A549 treated with AZD9567 at 1 μM for 4 hours (cell line): ENCODE results near the gene KCNK4. TPM values are rescaled to one million over a fixed set of nuclear protein-coding genes. Genes with fewer than 3 reads are reported as not detected.

ENCODE experiments used
- total RNA-seq: library from RNA; stranded (reverse); fragments of 200-300 nt; extraction: Qiagen RNA extraction; gene quantifications from 5 replicates; pipeline ENCODE4 v1.2.3, GENCODE V29; 2022; ENCODE audit not compliant: insufficient read depth

Gene KCNK4
- total RNA-seq, result 0.05 to 0.19 TPM in 2 of 5 replicates, not detected in the others

DNA sequence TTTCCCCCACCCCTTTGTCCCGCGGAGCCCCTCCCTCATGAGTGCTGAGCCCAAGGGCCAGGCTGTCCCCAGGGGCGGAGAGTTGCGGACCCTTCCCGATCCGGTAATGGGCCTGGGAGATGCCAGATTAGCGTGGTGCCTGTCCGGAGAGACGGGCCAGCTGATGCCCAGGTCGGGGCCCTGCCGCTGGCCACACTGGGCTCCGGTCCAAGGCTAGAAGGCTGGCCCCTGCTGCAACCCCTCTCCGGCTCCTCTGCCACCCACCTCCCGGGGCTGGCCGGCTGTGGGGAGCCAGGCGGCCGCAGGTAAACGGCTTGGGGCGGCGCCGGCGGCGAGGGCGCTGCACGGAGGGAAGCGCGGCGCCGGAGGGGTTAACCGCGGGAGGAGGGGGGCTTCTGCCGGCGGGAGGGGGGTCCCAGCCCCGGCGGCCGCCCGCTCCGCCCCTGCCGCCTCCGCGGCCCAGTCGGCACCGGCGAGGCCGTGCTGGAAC, at the start of gene KCNK4:
TSS of gene KCNK4 (plus strand) at position 41 of the 490 bp plus-strand sequence. CDS start 1,717 bp downstream, outside the sequence.

DNA sequence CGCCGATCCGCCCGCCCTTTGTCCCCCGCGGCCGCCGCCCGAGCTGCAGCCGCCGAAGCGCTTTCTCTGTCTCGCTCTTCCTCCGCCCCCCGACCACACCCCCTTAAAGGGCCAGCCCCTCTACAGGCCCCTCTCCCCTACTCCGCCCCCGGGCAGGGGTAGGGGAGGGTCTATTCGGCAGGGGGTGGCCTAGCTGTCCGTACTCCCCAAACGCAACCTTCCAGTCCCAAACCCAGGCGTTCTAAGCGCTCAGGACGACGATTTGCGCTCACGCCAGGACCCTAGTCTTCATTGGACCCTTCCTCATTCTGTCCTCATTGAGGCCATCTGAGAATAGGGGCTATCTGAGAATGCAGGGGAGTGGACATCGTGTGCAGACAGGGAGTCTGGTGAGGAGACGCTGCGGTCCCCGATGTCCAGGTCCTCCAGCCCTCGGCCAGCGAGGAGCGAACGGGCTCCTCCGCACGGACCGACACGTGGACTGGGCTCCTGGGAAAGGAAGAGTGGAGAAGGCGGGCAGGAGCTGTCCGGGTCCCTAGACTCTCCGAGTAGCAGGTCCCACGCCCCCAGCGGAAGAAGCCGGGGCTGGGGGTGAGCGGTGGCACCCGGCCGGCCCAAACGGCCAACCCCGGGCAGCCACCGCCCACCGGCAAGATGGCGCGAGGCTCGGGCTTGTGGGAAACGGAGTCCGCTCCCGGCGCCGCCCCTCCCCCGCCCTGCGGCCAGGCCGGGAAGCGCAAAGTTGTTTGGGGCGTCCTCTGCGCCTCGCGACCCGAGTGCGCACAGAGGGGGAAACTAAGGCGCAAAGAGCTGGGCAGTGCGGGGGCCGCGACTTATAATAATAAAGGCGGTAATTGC, 44.0 kb upstream of the KCNK4 start, which contains the start of gene PPP1R14B:
TSS of gene PPP1R14B (minus strand) at position 73 of the 858 bp plus-strand sequence. CDS start 270 bp downstream, outside the sequence.

DNA sequence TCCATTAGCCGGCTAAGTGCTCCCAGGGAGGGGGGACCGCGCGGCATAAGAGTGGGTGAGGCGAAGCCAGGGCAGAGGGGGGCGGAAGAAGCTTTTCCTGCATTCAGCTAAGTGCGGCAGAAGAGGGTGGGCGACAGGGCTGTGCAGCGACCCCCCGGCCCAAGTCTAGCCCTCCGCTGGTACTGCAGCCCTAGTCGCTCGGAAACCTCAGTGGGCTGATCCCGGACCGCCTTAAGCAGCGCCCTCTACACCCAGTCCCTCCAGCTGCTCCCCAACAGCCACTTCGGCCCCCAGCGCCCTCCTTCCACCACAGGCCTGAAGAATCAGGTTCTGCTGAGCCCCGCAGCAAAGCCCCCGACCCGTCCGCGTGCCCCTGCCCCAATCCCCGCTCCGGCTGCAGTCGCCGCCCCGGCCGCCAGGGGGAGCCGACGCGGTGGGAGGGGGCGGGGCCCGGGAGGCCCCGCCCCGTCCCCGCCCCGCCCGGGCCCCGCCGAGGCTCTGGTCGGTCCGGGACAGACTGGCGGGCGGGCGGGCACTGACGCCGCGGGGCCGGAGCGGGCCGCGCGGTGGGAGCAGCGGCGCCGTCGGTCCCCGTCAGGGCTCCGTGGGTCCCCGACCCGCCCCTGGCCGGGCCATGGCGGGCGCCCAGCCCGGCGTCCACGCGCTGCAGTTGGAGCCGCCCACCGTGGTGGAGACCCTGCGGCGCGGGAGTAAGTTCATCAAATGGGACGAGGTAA, 39.9 kb upstream of the KCNK4 start, which contains the start of gene PLCB3:
TSS of gene PLCB3 (plus strand) at position 515 of the 737 bp plus-strand sequence. CDS start at position 635, 120 bp downstream.

DNA sequence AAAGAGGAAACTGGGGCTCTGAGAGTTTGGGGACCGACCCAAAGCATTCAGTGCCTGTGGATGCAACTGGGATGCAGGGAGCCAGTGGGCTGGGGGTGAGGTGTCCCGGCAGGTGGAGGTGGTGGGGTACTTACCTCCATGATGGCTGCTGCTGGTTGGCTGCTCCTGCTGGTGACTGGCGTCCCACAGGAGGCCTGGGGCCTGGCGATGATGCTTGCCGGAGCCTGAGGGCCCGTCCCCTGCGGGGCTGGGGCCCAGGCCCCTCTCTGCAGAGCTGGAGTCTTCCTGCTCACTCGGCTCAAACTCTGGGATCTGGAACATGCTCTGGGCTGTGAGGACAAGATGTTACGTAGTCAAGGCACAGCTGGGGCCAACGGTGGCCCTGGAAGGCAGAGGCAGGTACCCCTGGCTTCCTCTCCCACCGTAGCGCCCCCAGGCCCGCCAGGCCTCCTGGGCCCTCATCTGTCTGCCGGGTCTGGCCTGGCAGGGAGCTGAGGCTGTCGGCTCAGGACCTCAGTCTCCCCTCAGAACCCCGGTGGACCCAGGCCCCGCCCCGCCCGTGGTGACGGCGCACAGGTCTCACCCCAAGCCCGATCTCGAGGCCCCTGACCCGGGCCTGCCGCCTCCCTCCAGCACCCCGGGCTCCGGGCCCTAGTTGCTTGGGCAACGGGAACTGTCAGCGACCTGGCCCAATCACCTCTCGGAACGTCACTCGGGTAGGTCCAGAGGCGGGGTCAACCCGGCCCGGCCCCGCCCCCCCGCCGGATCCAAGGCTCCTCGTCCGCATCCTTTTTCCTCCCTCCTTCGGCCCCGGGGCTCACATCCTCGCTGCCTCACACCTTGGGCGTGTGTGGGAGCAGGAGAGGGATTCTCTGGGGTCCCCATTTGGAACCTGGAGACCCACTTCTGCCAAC, 6.8 kb upstream of the KCNK4 start, which contains the start of gene BAD:
TSS of gene BAD (minus strand) at position 618 of the 914 bp plus-strand sequence. CDS start at position 321, 297 bp downstream.

DNA sequence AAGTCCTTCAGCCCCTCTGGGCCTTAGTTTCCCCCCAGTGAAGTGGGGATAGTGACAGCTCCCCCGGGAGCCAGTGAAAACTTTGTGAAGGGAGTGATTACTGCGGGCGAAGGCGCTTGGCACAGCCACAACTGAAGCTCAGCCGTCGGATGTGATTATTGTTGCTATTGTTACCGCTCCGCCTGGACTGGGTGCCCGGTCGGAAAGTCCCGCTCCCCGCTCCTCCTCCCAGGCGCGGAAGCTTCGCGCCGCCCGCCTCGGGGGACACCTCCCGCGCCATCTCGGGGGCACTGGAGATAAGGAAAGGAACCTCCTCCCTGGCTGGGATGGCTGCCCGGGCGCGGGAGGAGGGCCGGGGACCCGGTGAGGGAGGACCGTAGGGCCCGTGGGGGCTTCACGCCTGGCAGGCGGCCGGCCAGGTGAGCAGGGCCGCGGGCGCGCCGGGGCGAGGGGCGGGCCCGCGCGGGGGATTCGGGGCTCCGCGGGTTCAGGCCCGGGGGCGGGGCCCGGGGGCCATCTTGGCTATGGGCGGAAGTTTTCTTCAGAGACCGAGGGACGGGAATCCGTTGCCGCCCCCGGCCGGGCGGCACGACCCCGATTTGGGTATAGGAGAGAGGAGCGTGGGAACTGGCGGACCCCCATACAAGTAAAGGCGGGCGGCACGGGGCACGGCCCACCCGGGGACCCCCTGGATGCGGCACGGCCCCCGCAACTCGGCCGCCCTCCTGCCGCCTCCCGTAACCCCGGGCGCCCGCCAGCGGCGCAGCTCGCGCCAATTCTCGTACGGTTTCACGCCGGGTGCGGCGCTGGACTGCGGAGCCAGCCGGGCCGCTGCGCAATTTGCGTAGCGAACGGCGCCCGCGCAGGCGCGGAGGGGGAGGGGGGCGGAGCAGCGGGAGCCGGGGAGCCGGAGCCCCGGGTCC, 5.9 kb upstream of the KCNK4 start, which contains the start of gene GPR137:
TSS of gene GPR137 (plus strand) at position 887 of the 923 bp plus-strand sequence. CDS start 677 bp downstream, outside the sequence.

DNA sequence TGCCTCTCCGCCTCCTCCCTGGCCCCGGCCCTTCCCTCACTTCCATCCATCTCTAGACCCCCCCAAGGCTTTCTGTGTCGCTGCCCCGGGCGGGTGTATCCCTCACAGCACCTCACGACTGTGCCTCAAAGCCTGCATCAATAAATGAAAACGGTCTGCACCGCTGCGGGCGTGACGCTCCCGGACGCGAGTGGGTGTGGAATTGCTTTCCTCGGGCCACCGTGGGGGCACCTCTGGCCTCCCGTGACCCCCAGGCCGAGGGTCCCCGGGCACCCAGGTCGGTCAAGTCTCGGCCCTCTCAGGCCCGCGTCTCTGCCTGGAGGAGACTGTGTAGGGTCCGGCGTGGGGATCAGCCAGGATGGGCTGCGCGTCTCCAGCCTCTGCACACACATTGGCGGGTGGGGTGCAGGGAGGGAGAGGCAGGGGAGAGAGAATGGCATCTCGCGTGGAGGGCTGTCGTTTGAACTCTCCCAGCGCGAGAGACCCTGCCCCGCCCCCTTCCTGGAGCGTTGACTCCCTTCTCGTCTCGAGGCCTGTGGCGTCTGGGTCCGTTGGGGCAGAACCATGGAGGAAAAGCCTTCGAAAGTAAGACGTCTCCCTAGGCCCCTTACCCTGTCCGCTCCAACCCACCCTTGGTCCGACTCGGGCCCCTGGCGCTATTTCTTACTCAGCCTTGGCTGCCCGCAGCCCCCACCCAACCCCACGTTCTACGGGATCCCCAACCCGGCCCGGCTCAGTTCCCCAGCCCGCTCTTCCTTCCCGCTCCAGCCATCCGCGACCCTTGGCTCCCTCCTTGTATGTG, 8.9 kb downstream of the KCNK4 start, which contains the start of gene CATSPERZ:
TSS of gene CATSPERZ (plus strand) at position 512 of the 802 bp plus-strand sequence. CDS start at position 565, 53 bp downstream.

DNA sequence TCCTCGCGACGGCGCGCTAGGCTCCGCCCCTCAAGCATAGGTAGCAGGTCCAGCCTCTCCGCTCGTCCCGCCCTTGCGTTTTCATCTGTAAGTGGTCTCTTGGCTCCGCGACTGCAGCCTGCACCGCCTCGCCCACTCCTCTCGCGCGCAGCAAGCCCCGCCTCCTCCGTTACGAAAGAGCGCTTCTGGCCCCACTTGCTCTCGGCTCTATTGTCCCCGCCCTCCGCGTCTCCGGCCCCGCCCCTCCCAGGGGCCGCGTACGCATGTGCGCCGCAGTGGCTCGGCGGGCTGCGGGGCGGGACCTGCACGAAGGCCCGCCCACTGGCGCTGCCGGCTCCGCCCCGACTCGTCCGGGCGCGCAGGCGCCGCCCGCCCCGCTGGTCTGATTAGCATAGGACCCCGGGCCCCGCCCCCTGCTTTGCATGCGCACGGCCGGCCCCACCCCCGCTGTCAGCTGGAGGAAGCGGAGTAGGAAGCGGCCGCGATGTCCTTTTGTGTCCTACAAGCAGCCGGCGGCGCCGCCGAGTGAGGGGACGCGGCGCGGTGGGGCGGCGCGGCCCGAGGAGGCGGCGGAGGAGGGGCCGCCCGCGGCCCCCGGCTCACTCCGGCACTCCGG, 14.1 kb downstream of the KCNK4 start, which contains the start of gene ESRRA:
TSS of gene ESRRA (plus strand) at position 450 of the 616 bp plus-strand sequence. CDS start 1,656 bp downstream, outside the sequence.

DNA sequence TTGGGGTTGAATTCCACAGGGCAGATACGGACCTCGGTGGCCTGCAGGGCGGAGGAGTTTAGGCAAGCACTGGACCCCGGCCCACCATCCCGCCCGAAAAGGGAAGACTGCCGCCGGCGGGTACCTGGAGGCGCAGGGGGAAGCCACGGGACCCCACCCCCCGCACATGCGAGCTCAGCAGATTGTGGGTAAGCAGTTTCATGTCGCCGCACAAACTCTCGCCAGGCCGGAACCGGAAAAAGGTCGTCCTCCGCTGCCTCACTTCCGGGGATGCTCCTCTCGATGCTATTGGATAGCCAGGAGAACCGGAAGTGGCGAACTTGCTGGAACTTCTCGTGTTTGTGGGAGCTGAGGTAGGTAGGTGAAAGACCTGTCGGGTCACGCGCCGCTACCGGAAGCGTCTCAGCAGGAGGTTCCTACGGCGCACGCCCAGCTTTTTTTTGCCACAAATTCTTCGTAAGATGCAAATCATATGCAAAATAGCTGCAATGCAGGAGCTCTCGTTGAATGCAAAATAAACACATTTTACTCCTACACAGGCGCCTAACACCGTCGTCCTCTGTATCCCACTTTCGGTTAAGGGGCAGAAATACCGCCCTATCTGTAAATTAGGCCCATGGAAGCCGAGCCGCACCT, 26.3 kb downstream of the KCNK4 start, which contains the start of gene TRMT112:
TSS of gene TRMT112 (minus strand) at position 235 of the 636 bp plus-strand sequence. CDS start at position 202, 33 bp downstream.

DNA sequence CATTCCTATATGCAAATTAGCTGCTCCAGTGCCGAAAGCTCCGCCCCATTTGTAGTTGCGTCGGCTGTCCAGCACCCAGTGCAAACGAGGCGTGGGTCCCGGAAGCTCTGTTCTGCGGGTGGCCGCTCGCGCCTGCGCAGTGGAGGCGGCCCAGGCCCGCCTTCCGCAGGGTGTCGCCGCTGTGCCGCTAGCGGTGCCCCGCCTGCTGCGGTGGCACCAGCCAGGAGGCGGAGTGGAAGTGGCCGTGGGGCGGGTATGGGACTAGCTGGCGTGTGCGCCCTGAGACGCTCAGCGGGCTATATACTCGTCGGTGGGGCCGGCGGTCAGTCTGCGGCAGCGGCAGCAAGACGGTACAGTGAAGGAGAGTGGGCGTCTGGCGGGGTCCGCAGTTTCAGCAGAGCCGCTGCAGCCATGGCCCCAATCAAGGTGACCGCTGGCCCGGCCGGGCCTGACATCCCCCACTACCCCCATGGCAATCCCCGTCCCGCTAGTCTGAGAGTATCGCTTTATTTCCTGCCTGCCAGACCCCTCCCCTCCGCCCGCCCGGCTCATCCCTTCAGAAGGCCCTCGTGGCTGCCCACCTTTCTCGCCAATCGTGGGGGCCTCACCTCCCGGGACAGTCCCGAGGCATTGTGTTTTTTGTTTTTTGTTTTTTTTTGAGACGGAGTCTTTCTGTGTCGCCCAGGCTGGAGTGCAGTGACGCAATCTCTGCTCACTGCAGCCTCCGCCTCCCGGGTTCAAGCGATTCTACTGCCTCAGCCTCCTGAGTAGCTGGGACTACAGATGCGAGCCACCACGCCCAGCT, 27.1 kb downstream of the KCNK4 start, which contains the start of gene PRDX5:
TSS of gene PRDX5 (plus strand) at position 161 of the 805 bp plus-strand sequence. CDS start at position 256, 95 bp downstream.

DNA sequence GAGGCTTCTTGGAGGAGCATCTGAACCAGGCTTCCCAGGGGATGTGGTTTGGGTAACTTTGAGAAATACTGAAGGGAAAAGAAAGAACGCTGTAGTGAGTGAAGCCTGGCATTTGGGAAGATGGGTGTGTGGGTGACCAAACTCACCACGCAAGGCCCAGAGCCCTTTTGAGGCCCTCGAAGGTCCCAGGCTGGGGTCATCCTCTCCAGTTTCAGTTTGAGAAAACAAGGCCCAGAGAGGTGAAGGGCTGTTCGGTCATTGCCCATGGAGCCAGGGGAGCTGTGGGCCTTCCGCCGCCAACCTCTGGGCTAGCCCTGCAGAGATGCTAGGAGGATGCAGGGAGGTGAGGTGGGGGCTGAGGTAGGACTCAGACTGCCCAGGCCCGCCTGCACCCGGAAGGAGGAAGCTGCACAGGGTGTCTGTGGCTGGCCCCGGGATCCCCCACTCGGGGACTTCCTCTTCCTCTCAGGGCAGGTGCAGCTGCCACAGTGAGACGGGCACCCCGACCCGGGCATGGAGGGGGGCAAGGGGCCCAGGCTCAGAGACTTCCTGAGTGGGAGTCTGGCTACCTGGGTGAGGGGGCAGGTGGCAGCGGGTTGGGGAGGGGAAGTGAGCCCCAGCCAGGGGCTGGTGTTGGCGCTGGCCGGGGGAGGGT, 48.8 kb downstream of the KCNK4 start, which contains the start of gene CCDC88B:
TSS of gene CCDC88B (plus strand) at position 451 of the 655 bp plus-strand sequence. CDS start at position 514, 63 bp downstream.

Other genes with a start within 250 kb of the KCNK4 start
- 8.5 to 16.1 TPM (median 13.2 TPM) in 5 replicates for gene MACROD1, start 125.2 kb upstream of the KCNK4 start, total RNA-seq
- gene STIP1, start 105.1 kb upstream of the KCNK4 start, total RNA-seq, result 229 to 287 TPM (median 245 TPM) in 5 replicates
- 1.4 to 2.9 TPM (median 2.0 TPM) in 5 replicates for gene FERMT3, start 84.6 kb upstream of the KCNK4 start, total RNA-seq
- 24.4 to 28.3 TPM (median 27.7 TPM) in 5 replicates for gene TRPT1, start 65.1 kb upstream of the KCNK4 start, total RNA-seq
- gene NUDT22, start 65.0 kb upstream of the KCNK4 start, total RNA-seq, result 29.9 to 44.8 TPM (median 41.7 TPM) in 5 replicates
- gene DNAJC4, start 60.8 kb upstream of the KCNK4 start, total RNA-seq, result 12.2 to 24.2 TPM (median 21.8 TPM) in 5 replicates
- gene VEGFB, start 56.7 kb upstream of the KCNK4 start, total RNA-seq, result 30.4 to 51.7 TPM (median 47.5 TPM) in 5 replicates
- gene FKBP2, start 50.2 kb upstream of the KCNK4 start, total RNA-seq, result 107 to 137 TPM (median 134 TPM) in 5 replicates
- 166 to 357 TPM (median 343 TPM) in 5 replicates for gene PPP1R14B, start 44.4 kb upstream of the KCNK4 start, total RNA-seq
- 17.3 to 27.6 TPM (median 22.8 TPM) in 5 replicates for gene PLCB3, start 39.8 kb upstream of the KCNK4 start, total RNA-seq
- 70.3 to 90.3 TPM (median 89.3 TPM) in 5 replicates for gene BAD, start 6.6 kb upstream of the KCNK4 start, total RNA-seq
- gene GPR137, start 5.5 kb upstream of the KCNK4 start, total RNA-seq, result 33.6 to 50.4 TPM (median 43.5 TPM) in 5 replicates
- 2.4 to 3.2 TPM (median 2.7 TPM) in 4 of 5 replicates, not detected in the other for gene CATSPERZ, start 9.1 kb downstream of the KCNK4 start, total RNA-seq
- 38.4 to 59.5 TPM (median 56.3 TPM) in 5 replicates for gene ESRRA, start 14.2 kb downstream of the KCNK4 start, total RNA-seq
- 378 to 462 TPM (median 417 TPM) in 5 replicates for gene TRMT112, start 26.3 kb downstream of the KCNK4 start, total RNA-seq
- 367 to 480 TPM (median 454 TPM) in 5 replicates for gene PRDX5, start 26.8 kb downstream of the KCNK4 start, total RNA-seq
- gene CCDC88B, start 48.9 kb downstream of the KCNK4 start, total RNA-seq, result 3.5 to 8.9 TPM (median 8.7 TPM) in 5 replicates
- 45.9 to 68.3 TPM (median 61.7 TPM) in 5 replicates for gene RPS6KA4, start 67.9 kb downstream of the KCNK4 start, total RNA-seq